GM12878 (cell line): ENCODE data around the gene ARL14EPL. TPM values are rescaled to one million over a fixed set of nuclear protein-coding genes. Genes with fewer than 3 reads are reported as not detected.

Source experiments
- ATAC-seq: fragments of 200-7000 bp; cut with Tn5 transposase; 3 replicates; pipeline ENCODE4 v1.9.1; 2020; ENCODE audit warnings: mild to moderate bottlenecking, moderate library complexity
- BruUV-seq: library from RNA; stranded (reverse); fragments of 400-500 nt; replicated peaks from 2 replicates; lab custom pipeline; 2021; lab: Mats Ljungman, UMichigan
- CTCF ChIA-PET: fragments of 300-600 bp; sonication (Branson Sonifier 250); formaldehyde crosslinking; extraction: SDS; loops from one replicate; lab custom pipeline; 2021; ENCODE audit warnings: inconsistent platforms; lab: Yijun Ruan, JAX
- POLR2A ChIA-PET: fragments of 350-600 bp; formaldehyde crosslinking; extraction: SDS; loops from one replicate; lab custom pipeline; 2021; ENCODE audit warnings: inconsistent platforms; lab: Charles Lee
- RAD21 ChIA-PET: fragments of 300-600 bp; sonication (Branson Sonifier 250); formaldehyde crosslinking; loops from one replicate; lab custom pipeline; 2023; ENCODE audit warnings: antibody characterized with exemption; ENCODE audit not compliant: unreplicated experiment; lab: Charles Lee
- SMC1A ChIA-PET: fragments of 300-600 bp; sonication (Branson Sonifier 250); formaldehyde crosslinking; loops from one replicate; lab custom pipeline; 2023; ENCODE audit not compliant: unreplicated experiment, uncharacterized antibody; lab: Charles Lee
- DNase-seq: peaks from one replicate; pipeline ENCODE4 v3.0.0-alpha.2; 2011; ENCODE audit warnings: low read depth, low spot score
- FAIRE-seq: peaks from 3 replicates; lab custom pipeline; 2011; peaks lifted over from hg19 to GRCh38; lab: Jason Lieb, UNC
- H2AFZ ChIP-seq: 2 replicates; pipeline ENCODE4 v1.6.0; 2011; ENCODE audit warnings: low read depth, low read length, control low read depth; ENCODE audit not compliant: control insufficient read depth
- H3K27ac ChIP-seq: 2 replicates; pipeline ENCODE4 v1.5.1; 2011; ENCODE audit warnings: control low read depth; ENCODE audit not compliant: control insufficient read depth, insufficient read depth
- H3K27me3 ChIP-seq, 2 experiments: replicated peaks in 1 of 2; 2 replicates each; pipeline versions ENCODE4 v1.6.0 to v1.6.1; 2011; ENCODE audit warnings: low read length in 1 of 2; ENCODE audit not compliant: control insufficient read depth in 2 of 2, insufficient read depth in 2 of 2
- H3K36me3 ChIP-seq, 2 experiments: 2 replicates each; pipeline ENCODE4 v1.5.1; 2011; ENCODE audit warnings: low read length in 1 of 2; ENCODE audit not compliant: control insufficient read depth in 2 of 2, insufficient read depth in 2 of 2
- H3K4me1 ChIP-seq: 2 replicates; pipeline ENCODE4 v1.6.1; 2011; ENCODE audit warnings: mild to moderate bottlenecking, low read length, moderate library complexity, mixed read lengths; ENCODE audit not compliant: control insufficient read depth, insufficient read depth
- H3K4me2 ChIP-seq: 2 replicates; pipeline ENCODE4 v1.6.0; 2011; ENCODE audit warnings: control low read depth; ENCODE audit not compliant: control insufficient read depth, insufficient read depth
- H3K4me3 ChIP-seq: fragments of 200-600 bp; sonication (generic); 2 replicates; pipeline ENCODE4 v1.5.1; 2016
- H3K79me2 ChIP-seq: 2 replicates; pipeline ENCODE4 v1.6.0; 2011; ENCODE audit warnings: low read length; ENCODE audit not compliant: control insufficient read depth, insufficient read depth
- H3K9ac ChIP-seq: 2 replicates; pipeline ENCODE4 v1.8.0; 2011; ENCODE audit warnings: low read length, control low read depth, mixed read lengths; ENCODE audit not compliant: control insufficient read depth, insufficient read depth
- H3K9me3 ChIP-seq: replicated peaks from 3 replicates; pipeline ENCODE4 v1.5.1; 2011; ENCODE audit warnings: mild to moderate bottlenecking, low read length; ENCODE audit not compliant: control insufficient read depth, insufficient read depth
- H4K20me1 ChIP-seq: 2 replicates; pipeline ENCODE4 v1.6.0; 2011; ENCODE audit not compliant: control insufficient read depth, insufficient read depth
- CEBPB ChIP-seq, 2 experiments: fragments of 150-350 bp in 1 of 2; IDR thresholded peaks; 2 replicates each; pipeline ENCODE4 v1.6.1; 2012 to 2014; ENCODE audit warnings: low read depth in 2 of 2, low read length in 2 of 2, borderline replicate concordance in 1 of 2, inconsistent platforms in 1 of 2
- KDM1A ChIP-seq: fragments of 200-600 bp; sonication (generic); IDR thresholded peaks from 2 replicates; pipeline ENCODE4 v1.6.1; 2016; ENCODE audit warnings: borderline replicate concordance
- KLF5 ChIP-seq: fragments of 450-650 bp; IDR thresholded peaks from 2 replicates; pipeline ENCODE4 v1.6.1; 2014; ENCODE audit warnings: mild to moderate bottlenecking; ENCODE audit not compliant: partially characterized antibody
- MEF2A ChIP-seq: IDR thresholded peaks from 2 replicates; pipeline ENCODE4 v1.6.1; 2011; ENCODE audit warnings: low read depth, mild to moderate bottlenecking, low read length, moderate library complexity; ENCODE audit not compliant: insufficient read depth
- WGBS: methylation state at CpG from one replicate; pipeline ENCODE4 v1.1.6; 2016; ENCODE audit warnings: low lambda C conversion rate; ENCODE audit not compliant: insufficient replicate concordance, insufficient coverage; ENCODE audit errors: missing lambda C conversion rate; 5-methylcytosine and 5-hydroxymethylcytosine counted together
- in situ Hi-C: fragments of 300-500 bp; cut with MboI; formaldehyde crosslinking; loops from 9 replicates; pipeline ENCODE4 v1.14.3; 2018; ENCODE audit warnings: mixed read lengths
- intact Hi-C: fragments of 100-400 bp; cut with micrococcal nuclease; formaldehyde crosslinking; loops from one replicate; pipeline ENCODE4 v1.14.2; 2022; ENCODE audit not compliant: unreplicated experiment
- polyA plus RNA-seq, 11 experiments: library from polyadenylated mRNA; depleted of rRNA in 4 of 11; unstranded in 6 of 11; stranded (reverse) in 5 of 11; fragments of >200 nt; fragmentation: Nextera tagmentation in 4 of 11; fragmentation: Illumina TruSeq in 1 of 11; extraction: Ambion mirVana in 4 of 11; extraction: Trizol in 1 of 11; gene quantifications; 1 replicate in 1 of 11; 2 replicates in 10 of 11; pipeline versions ENCODE4 v1.2.1 to v1.2.3, GENCODE V29; 2011 to 2016; ENCODE audit warnings: inconsistent platforms in 2 of 11, missing spikeins in 2 of 11, low read depth in 1 of 11
- total RNA-seq, 4 experiments: library from RNA; depleted of rRNA in 3 of 4; stranded (reverse); fragments of >200 nt in 3 of 4; fragmentation: Illumina TruSeq in 1 of 4; extraction: Trizol in 1 of 4; gene quantifications; 2 replicates each; pipeline versions ENCODE4 v1.2.1 to v1.2.3, GENCODE V29; 2013 to 2021

ARL14EPL gene
- total and polyA plus RNA-seq, 10 of the 15 experiments (the other 5 are each of a cell fraction or from before 2014, with no cell fraction given), result 0.08 TPM; not detected in 9

GRCh38 chr5:116090302-116090701 lies 58.0 kb downstream of the ARL14EPL start:
- H4K20me1 ChIP-seq, result no peaks in the 10 kb centered on the region
- no peak for DNase-seq
- H3K4me2 ChIP-seq, result no peak overlapping the region
- TF ChIP-seq CEBPB (IDR thresholded peaks at IDR 0.05; ENCODE audit: borderline replicate concordance in 1 of 2, low read depth in 2 of 2, low read length in 2 of 2), result no peak
- WGBS, result 95% methylated on average over 3 of the region's 3 CpGs
- H2AFZ ChIP-seq, result no peak overlapping the region
- H3K9me3 ChIP-seq, result no peaks in the 10 kb centered on the region
- ChIA-PET SMC1A (no interaction called here), POLR2A (no interaction called here), CTCF (no interaction called here), RAD21 (no interaction called here)
- H3K27me3 ChIP-seq, result no peaks in the 10 kb centered on the region
- in situ Hi-C loops, result no loop called here
- ATAC-seq, result 0 out of 3 replicates have a peak, but pooled peaks have one; percentile 21
- peaks cover 4% of the 10 kb centered on the region; the same call in 1 of the 2 replicates for H3K4me1 ChIP-seq
- H3K27ac ChIP-seq, result no peak overlapping the region
- no peak for FAIRE-seq
- intact Hi-C loops, result no loop called here
- H3K9ac ChIP-seq, result no peak overlapping the region
- no peaks in the 10 kb centered on the region; a peak in 1 of 4 replicates for H3K36me3 ChIP-seq
- peaks cover 6% of the 10 kb centered on the region for H3K79me2 ChIP-seq
- no peak overlapping the region for H3K4me3 ChIP-seq
- no TSS peak for BruUV-seq

GRCh38 chr5:116091416-116091815 lies 59.1 kb downstream of the ARL14EPL start:
- no peak overlapping the region for H2AFZ ChIP-seq
- ChIA-PET CTCF (no interaction called here), SMC1A (no interaction called here), RAD21 (no interaction called here), POLR2A (no interaction called here)
- in situ Hi-C loops (no loop called here), intact Hi-C loops (no loop called here)
- no peak overlapping the region for H3K4me2 ChIP-seq
- ATAC-seq, result no peak
- H3K4me3 ChIP-seq, result no peak overlapping the region
- H3K27me3 ChIP-seq, result no peaks in the 10 kb centered on the region
- H3K9me3 ChIP-seq, result no peaks in the 10 kb centered on the region
- BruUV-seq, result no TSS peak
- no peaks in the 10 kb centered on the region for H3K79me2 ChIP-seq
- no peak overlapping the region for H3K9ac ChIP-seq
- H4K20me1 ChIP-seq, result no peaks in the 10 kb centered on the region
- WGBS, result 100% methylated on average over 1 of the region's 1 CpG
- H3K27ac ChIP-seq, result no peak overlapping the region
- TF ChIP-seq KDM1A (no peak), KLF5 (no peak), MEF2A (no peak)
- no peak for FAIRE-seq
- H3K4me1 ChIP-seq, result no peaks in the 10 kb centered on the region
- DNase-seq, result no peak
- H3K36me3 ChIP-seq, result no peaks in the 10 kb centered on the region; a peak in 1 of 4 replicates
